SIG-M5 treated with dmso at 0.1 percent for 504 hours (cell line): ENCODE results near the gene KCNK2.

Experiments used
- DNase-seq: peaks from one replicate; lab custom pipeline; 2025; ENCODE audit not compliant: unreplicated experiment; lab: John Stamatoyannopoulos, UW

KCNK2 gene

GRCh38 chr1:215094381-215094780 is 11.8 kb downstream of the KCNK2 start:
- DNase-seq = no peak

GRCh38 chr1:215095524-215095923 is 13.0 kb downstream of the KCNK2 start:
- DNase-seq = no peak

GRCh38 chr1:215101511-215101910 is 19.0 kb downstream of the KCNK2 start:
- no peak for DNase-seq

GRCh38 chr1:215104283-215104682 is 21.7 kb downstream of the KCNK2 start:
- no peak for DNase-seq

- no peak for DNase-seq
Measured at GRCh38 chr1:215106067-215106466, 23.5 kb downstream of the KCNK2 start.

GRCh38 chr1:215109171-215109570 is 26.6 kb downstream of the KCNK2 start:
- DNase-seq = no peak

GRCh38 chr1:215111916-215112315 is 29.4 kb downstream of the KCNK2 start:
- no peak for DNase-seq

- DNase-seq = no peak
Measured at GRCh38 chr1:215113776-215114153, 31.2 kb downstream of the KCNK2 start.

GRCh38 chr1:215114154-215114933 is 31.8 kb downstream of the KCNK2 start:
- DNase-seq = peak; percentile 45

- no peak for DNase-seq
Measured at GRCh38 chr1:215115760-215116159, 33.2 kb downstream of the KCNK2 start.

- no peak for DNase-seq
Measured at GRCh38 chr1:215118081-215118480, 35.5 kb downstream of the KCNK2 start.

GRCh38 chr1:215119056-215119455 is 36.5 kb downstream of the KCNK2 start:
- no peak for DNase-seq

- DNase-seq = no peak
Measured at GRCh38 chr1:215119719-215120365, 37.3 kb downstream of the KCNK2 start.

- no peak for DNase-seq
Measured at GRCh38 chr1:215128504-215128903, 46.0 kb downstream of the KCNK2 start.

GRCh38 chr1:215131291-215131690 is 48.8 kb downstream of the KCNK2 start:
- no peak for DNase-seq

GRCh38 chr1:215132156-215132555 is 49.6 kb downstream of the KCNK2 start:
- DNase-seq = no peak

- DNase-seq = no peak
Measured at GRCh38 chr1:215133532-215133931, 51.0 kb downstream of the KCNK2 start.

GRCh38 chr1:215137985-215138384 is 55.4 kb downstream of the KCNK2 start:
- DNase-seq = no peak

- DNase-seq = no peak
Measured at GRCh38 chr1:215140135-215140534, 57.6 kb downstream of the KCNK2 start.

GRCh38 chr1:215141460-215141859 is 58.9 kb downstream of the KCNK2 start:
- DNase-seq = no peak

GRCh38 chr1:215143497-215143896 is 61.0 kb downstream of the KCNK2 start:
- no peak for DNase-seq

- DNase-seq = peak; percentile 86
Measured at GRCh38 chr1:215146240-215146975, 63.9 kb downstream of the KCNK2 start.
